ENCODE measurements around the gene ERCC6L2.

DNA sequence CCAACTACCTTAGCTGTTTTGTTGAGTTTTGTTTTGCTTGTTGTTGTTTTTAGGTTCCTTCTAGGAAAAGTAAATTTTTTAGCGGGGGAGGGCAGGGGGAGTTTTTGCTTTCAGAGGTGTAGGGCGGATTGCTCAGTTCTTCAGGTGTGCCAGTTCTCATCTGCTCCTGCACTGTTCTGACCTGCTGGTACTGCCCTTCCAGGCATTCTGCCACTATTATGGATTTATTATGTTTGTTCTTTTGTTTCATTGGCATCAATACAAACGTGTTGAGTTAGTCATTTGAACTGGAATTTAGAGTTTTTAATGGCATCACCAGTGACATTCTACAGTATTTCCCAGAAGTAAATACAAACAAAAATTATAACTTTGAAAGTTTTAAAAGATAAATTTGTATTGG, 26.0 kb downstream of the ERCC6L2 start:
- TF ChIP-seq CTCF (IDR thresholded peaks at IDR 0.05) (no peak), TCF7L2 (IDR thresholded peaks at IDR 0.05; ENCODE audit: low read depth, low read length) (no peak), POLR2AphosphoS5 (IDR thresholded peaks at IDR 0.05; ENCODE audit: low read depth, low read length) (no peak)
